Subcutaneous abdominal adipose tissue (tissue), 5 donors: ENCODE data around the gene KRAS.

Source experiments
- H3K27ac ChIP-seq: one replicate; pipeline ENCODE4 v1.7.0; 2013; ENCODE audit warnings: low read depth, mild to moderate bottlenecking, inconsistent platforms, low read length, moderate library complexity
- H3K27me3 ChIP-seq, 5 donors: one replicate each; pipeline ENCODE4 v1.7.0; 2013; ENCODE audit warnings: low read length in 5 of 5, inconsistent platforms in 1 of 5; ENCODE audit not compliant: control insufficient read depth in 5 of 5, insufficient read depth in 4 of 5
- H3K36me3 ChIP-seq, 5 donors: one replicate each; pipeline ENCODE4 v1.7.0; 2013; ENCODE audit warnings: low read length in 5 of 5; ENCODE audit not compliant: control insufficient read depth in 5 of 5, insufficient read depth in 5 of 5
- H3K4me1 ChIP-seq, 5 donors: one replicate each; pipeline ENCODE4 v1.7.0; 2013; ENCODE audit warnings: low read length in 5 of 5, mild to moderate bottlenecking in 3 of 5, moderate library complexity in 1 of 5; ENCODE audit not compliant: control insufficient read depth in 5 of 5, insufficient read depth in 5 of 5
- H3K4me3 ChIP-seq, 5 donors: one replicate each; pipeline ENCODE4 v1.7.0; 2013; ENCODE audit warnings: low read length in 5 of 5, low read depth in 1 of 5
- H3K9ac ChIP-seq, 5 donors: one replicate each; pipeline ENCODE4 v1.7.0; 2013; ENCODE audit warnings: low read length in 5 of 5, mild to moderate bottlenecking in 4 of 5, moderate library complexity in 3 of 5
- H3K9me3 ChIP-seq, 5 donors: one replicate each; pipeline ENCODE4 v1.7.0; 2013; ENCODE audit warnings: low read length in 5 of 5; ENCODE audit not compliant: control insufficient read depth in 5 of 5
- donor health status: healthy.
- donor health status: healthy.
- donor health status: healthy.
- donor health status: healthy.
- donor health status: healthy.

Gene KRAS

GRCh38 chr12:25243680-25243990 lies 7.1 kb downstream of the KRAS start:
- peaks cover 0 to 8% (median 4%) of the 10 kb centered on the region in 5 donors for H3K36me3 ChIP-seq
- peaks cover 0 to 6% (median under 1%) of the 10 kb centered on the region in 5 donors for H3K4me1 ChIP-seq
- no peak overlapping the region for H3K4me3 ChIP-seq
- H3K27ac ChIP-seq: no peak overlapping the region
- no peak overlapping the region for H3K9ac ChIP-seq
- H3K9me3 ChIP-seq: no peaks in the 10 kb centered on the region
- H3K27me3 ChIP-seq: no peaks in the 10 kb centered on the region

- H3K4me3 ChIP-seq: no peak overlapping the region
- H3K36me3 ChIP-seq: peaks cover 0 to 8% (median 4%) of the 10 kb centered on the region in 5 donors
- no peak overlapping the region for H3K9ac ChIP-seq
- no peak overlapping the region for H3K27ac ChIP-seq
- H3K27me3 ChIP-seq: no peaks in the 10 kb centered on the region
- peaks cover 0 to 5% (median 0%) of the 10 kb centered on the region in 5 donors for H3K4me1 ChIP-seq
- H3K9me3 ChIP-seq: no peaks in the 10 kb centered on the region
Observed at GRCh38 chr12:25242981-25243679, 7.6 kb downstream of the KRAS start.

- Histone ChIP-seq H3K9ac (no peak overlapping the region), H3K4me3 (no peak overlapping the region), H3K36me3 (peaks cover 4 to 10% (median 8%) of the 10 kb centered on the region in 5 donors), H3K27me3 (no peaks in the 10 kb centered on the region), H3K27ac (no peak overlapping the region), H3K4me1 (peaks cover 0 to 2% (median 0%) of the 10 kb centered on the region in 5 donors), H3K9me3 (no peaks in the 10 kb centered on the region)
Observed at GRCh38 chr12:25241167-25242020, 9.3 kb downstream of the KRAS start.

- no peak overlapping the region for H3K9ac ChIP-seq
- no peak overlapping the region for H3K4me3 ChIP-seq
- no peaks in the 10 kb centered on the region for H3K27me3 ChIP-seq
- H3K27ac ChIP-seq: no peak overlapping the region
- peaks cover 9 to 18% (median 14%) of the 10 kb centered on the region in 5 donors for H3K36me3 ChIP-seq
- H3K9me3 ChIP-seq: no peaks in the 10 kb centered on the region
- peaks cover 0 to 7% (median 0%) of the 10 kb centered on the region in 5 donors for H3K4me1 ChIP-seq
Observed at GRCh38 chr12:25236626-25237025, 14.1 kb downstream of the KRAS start.

- no peak overlapping the region for H3K4me3 ChIP-seq
Observed at GRCh38 chr12:25236190-25236589, 14.5 kb downstream of the KRAS start.

GRCh38 chr12:25213338-25213737 lies 37.4 kb downstream of the KRAS start:
- Histone ChIP-seq H3K36me3 (peaks cover 0 to 18% (median 7%) of the 10 kb centered on the region in 5 donors), H3K9me3 (no peaks in the 10 kb centered on the region), H3K27ac (no peak overlapping the region), H3K4me3 (no peak overlapping the region), H3K27me3 (no peaks in the 10 kb centered on the region), H3K4me1 (no peaks in the 10 kb centered on the region), H3K9ac (no peak overlapping the region)

More at GRCh38 chr12:25236190-25236589, 14.5 kb downstream of the KRAS start:
- Histone ChIP-seq H3K27ac (no peak overlapping the region), H3K27me3 (no peaks in the 10 kb centered on the region), H3K9me3 (no peaks in the 10 kb centered on the region), H3K4me1 (peaks cover 0 to 7% (median 0%) of the 10 kb centered on the region in 5 donors), H3K9ac (no peak overlapping the region), H3K36me3 (peaks cover 9 to 18% (median 14%) of the 10 kb centered on the region in 5 donors)

GRCh38 chr12:25208554-25208953 lies 42.2 kb downstream of the KRAS start:
- Histone ChIP-seq H3K36me3 (peaks cover 10 to 45% (median 15%) of the 10 kb centered on the region in 5 donors), H3K9ac (no peak overlapping the region), H3K4me3 (no peak overlapping the region), H3K9me3 (no peaks in the 10 kb centered on the region), H3K27me3 (no peaks in the 10 kb centered on the region), H3K4me1 (no peaks in the 10 kb centered on the region), H3K27ac (no peak overlapping the region)

GRCh38 chr12:25207846-25208245 lies 42.9 kb downstream of the KRAS start:
- Histone ChIP-seq H3K9me3 (no peaks in the 10 kb centered on the region), H3K9ac (no peak overlapping the region), H3K4me3 (no peak overlapping the region), H3K36me3 (peaks cover 10 to 52% (median 15%) of the 10 kb centered on the region in 5 donors), H3K27me3 (no peaks in the 10 kb centered on the region), H3K4me1 (no peaks in the 10 kb centered on the region), H3K27ac (no peak overlapping the region)

- Histone ChIP-seq H3K27ac (no peak overlapping the region), H3K9ac (no peak overlapping the region), H3K9me3 (no peaks in the 10 kb centered on the region), H3K27me3 (no peaks in the 10 kb centered on the region), H3K4me1 (no peaks in the 10 kb centered on the region), H3K4me3 (no peak overlapping the region), H3K36me3 (peaks cover 10 to 52% (median 15%) of the 10 kb centered on the region in 5 donors)
Observed at GRCh38 chr12:25207411-25207810, 43.3 kb downstream of the KRAS start.

- Histone ChIP-seq H3K9ac (no peak overlapping the region), H3K4me1 (peaks cover 0 to 3% (median 0%) of the 10 kb centered on the region in 5 donors), H3K27me3 (no peaks in the 10 kb centered on the region), H3K9me3 (no peaks in the 10 kb centered on the region), H3K27ac (no peak overlapping the region), H3K36me3 (peaks cover 4 to 25% (median 11%) of the 10 kb centered on the region in 5 donors), H3K4me3 (no peak overlapping the region)
Observed at GRCh38 chr12:25202137-25202536, 48.6 kb downstream of the KRAS start.
